GM21619 (cell line): ENCODE measurements around the gene HLCS.

Experiments
- ATAC-seq: cut with Tn5 transposase; IDR thresholded peaks from one replicate; pipeline ENCODE4 v1.9.1; 2021; ENCODE audit not compliant: unreplicated experiment

HLCS gene

DNA sequence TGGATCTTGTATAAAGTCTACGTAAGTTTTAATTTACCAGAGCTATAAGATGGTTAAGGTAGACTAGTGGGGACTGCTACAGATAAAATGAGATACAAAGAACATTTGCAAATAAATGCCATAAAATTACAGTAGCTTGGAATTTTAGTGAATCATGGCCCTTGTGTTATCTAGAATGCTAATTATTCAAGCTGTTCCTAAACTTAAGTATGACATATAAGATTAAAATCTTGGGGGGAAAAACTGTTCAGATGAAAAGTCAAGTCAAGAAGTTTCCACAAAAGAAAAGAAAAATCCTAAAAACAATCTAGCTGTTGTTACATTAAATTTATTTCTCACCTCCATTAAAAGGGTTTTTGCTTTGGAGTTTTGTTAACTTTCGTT is 215.9 kb downstream of the HLCS start:
- ATAC-seq, result no peak

DNA sequence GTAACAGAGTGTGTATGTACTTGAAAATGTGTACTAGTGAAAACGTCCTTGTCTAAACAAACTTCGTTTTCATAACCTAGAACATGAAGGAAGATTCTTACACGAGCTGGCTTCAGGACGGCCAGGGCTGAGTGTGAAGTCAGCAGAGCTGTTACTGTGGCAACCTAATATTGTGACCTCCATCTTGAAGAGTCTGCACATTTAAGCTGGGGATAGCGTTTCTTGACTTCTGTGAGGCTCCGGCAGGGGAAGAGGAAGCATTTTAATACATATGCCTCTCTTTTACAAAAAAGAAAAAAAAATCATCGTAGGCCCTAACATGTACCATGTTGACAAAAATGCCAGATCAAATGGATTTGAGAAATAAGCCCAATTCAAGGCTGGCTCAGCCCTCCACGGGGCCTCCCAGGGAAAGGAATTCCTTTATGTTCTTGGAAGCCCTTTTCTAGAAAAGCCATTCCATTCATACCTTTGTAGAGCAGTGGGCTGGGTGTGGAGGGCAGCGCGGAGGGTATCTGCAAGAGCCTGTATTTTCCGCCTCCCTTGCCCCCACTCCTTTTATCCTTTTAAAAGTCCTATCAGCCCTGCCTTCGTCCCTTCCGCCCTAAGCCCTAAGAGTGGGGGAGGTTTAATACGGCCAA is 216.4 kb downstream of the HLCS start:
- no peak for ATAC-seq

DNA sequence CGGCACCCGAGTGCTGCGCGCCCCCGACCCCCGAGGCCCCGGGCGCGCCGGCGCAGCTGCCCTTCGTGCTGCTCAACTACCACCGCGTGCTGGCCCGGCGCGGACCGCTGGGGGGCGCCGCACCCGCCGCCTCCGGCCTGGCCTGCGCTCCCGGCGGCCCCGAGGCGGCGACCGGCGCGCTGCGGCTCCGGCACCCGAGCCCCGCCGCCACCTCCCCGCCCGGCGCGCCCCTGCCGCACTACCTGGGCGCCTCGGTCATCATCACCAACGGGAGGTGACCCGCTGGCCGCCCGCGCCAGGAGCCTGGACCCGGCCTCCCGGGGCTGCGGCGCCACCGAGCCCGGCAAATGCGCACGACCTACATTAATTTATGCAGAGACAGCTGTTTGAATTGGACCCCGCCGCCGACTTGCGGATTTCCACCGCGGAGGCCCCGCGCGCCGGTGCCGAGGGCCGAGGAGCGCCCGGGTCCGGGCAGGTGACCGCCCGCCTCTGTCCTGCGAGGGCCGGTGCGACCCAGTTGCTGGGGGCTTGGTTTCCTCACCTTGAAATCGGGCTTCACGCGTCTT is 218.6 kb downstream of the HLCS start:
- ATAC-seq, result no peak

DNA sequence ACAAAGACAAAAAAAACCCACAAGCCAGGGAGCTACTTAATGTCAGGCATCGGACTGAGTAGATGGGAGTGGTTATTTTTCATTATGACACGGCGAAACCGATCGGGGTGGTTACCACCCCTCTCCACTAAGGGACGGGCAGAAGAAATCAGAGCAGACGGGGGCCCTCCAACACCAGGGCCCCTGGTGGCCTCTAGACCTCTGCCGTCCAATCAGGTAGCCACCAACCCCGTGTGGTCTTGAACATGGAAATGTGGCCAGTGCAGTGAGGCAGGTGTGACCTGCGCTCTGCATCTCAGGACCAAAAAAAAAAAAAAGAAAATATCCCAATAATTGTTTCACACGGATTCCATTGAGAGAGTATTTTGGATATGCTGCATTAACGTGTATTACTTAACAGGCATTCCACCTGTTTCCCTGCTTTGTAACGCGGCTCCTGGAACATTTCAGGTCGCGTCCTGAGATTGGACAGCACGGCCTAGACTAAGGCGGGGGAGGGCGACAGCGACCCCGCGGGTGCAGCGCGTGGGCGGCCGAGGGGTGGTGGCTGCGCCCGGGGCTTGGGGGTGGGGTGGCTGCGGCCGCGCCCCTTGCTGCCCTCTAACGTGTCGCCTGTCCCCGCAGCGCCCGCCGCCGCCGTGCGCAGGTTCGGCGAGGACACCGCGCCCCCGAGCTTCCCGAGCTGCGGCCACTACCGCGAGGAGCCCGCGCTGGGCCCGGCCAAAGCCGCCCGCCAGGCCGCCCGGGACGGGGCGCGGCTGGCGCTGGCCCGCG is 219.2 kb downstream of the HLCS start:
- ATAC-seq, result no peak

DNA sequence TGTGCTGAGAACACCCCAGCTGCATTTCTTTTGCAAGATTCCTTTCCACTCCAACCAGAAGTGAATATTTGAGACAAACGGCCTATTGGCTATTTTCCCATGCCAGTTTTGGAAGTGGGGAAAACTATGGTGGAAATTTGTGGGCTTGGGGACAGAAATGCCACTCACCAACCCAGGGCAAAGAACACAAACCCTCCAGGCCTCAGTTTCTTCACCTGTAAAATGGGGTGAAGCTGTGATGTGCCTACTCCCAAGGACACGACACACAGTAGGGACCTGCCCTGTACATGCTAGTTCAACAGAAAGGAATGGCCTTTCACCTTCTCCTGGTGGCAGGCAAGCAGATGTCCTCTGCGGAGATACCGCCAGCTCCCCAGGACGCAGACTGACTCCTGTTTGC is 221.0 kb downstream of the HLCS start:
- no peak for ATAC-seq

DNA sequence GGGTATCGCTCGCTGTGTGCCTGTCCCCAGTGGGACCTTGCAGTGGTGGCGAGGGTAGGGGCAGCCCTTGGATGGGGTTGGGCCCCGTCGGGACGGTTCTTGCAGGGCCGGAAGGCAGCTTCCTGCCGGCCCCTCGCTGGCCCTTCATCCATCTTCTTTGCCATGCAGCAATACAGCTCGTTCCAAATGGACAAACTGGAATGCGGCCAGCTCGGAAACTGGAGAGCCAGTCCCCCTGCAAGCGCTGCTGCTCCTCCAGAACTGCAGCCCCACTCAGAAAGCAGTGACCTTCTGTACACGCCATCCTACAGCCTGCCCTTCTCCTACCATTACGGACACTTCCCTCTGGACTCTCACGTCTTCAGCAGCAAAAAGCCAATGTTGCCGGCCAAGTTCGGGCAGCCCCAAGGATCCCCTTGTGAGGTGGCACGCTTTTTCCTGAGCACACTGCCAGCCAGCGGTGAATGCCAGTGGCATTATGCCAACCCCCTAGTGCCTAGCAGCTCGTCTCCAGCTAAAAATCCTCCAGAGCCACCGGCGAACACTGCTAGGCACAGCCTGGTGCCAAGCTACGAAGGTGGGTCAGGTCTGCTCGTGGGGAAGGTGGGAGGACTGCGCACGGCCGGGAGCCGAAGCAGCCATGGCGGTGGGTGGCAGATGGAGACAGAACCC is 221.8 kb downstream of the HLCS start:
- no peak for ATAC-seq

DNA sequence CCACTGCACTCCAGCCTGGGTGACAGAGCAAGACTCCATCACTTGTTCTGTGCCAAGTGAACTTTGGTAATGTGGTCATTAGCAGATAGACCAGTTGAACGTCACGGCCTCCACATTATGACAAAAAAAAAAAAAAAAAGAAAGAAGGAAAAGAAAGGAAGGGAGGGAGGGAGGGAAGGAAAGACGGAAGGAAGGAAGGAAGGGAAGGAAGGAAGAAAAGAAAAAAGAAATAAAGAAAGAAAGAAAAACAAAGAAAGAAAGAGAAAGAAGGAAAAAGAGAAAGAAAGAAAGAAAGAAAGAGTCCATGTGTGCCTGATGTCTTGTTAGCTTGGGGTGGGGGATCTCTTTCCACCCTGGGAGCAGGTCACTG is 222.3 kb downstream of the HLCS start:
- ATAC-seq, result no peak

DNA sequence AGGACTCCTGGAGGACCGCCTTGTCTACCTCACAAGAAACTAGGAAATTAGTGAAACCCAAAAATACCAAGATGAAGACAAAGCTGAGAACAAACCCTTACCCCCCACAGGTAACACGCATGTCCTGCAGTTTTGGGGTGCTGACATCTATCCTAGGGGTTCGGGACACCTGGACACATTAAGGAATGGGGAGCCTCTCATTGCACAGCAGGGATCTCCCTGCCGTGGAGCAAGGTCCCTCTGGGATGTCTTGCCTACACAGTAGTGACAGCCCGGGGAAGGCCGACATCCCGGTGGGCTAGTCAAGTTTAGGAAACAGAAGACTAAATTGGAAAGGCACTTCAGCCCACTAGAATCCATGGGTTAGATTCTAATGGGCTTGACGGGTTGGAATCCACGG is 223.0 kb downstream of the HLCS start:
- no peak for ATAC-seq

DNA sequence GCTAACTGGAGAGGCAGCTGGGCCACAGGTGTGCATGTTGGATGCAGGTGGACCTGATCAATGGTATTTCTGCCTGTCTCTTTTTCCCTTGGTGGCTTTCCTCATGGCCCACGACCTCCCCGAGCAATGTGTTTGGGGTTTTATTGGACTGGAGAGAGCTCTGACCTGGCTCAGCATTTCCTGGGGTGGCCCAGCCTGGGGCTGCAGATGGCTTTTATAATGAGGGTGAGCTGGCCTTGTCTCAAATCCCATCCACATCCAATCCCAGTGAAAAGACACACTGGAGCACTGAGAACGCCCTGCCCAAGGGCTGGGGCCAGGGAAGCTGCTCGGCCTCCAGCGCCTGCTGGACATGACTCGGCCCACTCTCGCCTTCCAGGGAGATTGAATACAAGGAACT is 223.5 kb downstream of the HLCS start:
- no peak for ATAC-seq

DNA sequence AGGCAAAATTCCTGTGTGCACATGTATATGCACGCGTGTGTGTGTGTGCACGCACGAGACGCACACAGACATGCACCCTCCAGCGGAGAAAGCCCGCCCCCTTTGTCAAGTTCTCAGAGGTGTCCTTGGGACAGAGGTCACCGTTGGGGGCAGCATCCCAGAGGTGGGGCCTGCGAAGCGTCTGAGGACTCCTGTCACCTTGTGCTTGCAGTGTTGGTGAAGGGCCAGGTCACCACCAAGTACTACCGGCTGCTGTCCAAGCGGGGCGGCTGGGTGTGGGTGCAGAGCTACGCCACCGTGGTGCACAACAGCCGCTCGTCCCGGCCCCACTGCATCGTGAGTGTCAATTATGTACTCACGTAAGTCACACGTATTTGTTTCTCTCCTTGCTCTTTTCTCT is 225.0 kb downstream of the HLCS start:
- ATAC-seq, result no peak

DNA sequence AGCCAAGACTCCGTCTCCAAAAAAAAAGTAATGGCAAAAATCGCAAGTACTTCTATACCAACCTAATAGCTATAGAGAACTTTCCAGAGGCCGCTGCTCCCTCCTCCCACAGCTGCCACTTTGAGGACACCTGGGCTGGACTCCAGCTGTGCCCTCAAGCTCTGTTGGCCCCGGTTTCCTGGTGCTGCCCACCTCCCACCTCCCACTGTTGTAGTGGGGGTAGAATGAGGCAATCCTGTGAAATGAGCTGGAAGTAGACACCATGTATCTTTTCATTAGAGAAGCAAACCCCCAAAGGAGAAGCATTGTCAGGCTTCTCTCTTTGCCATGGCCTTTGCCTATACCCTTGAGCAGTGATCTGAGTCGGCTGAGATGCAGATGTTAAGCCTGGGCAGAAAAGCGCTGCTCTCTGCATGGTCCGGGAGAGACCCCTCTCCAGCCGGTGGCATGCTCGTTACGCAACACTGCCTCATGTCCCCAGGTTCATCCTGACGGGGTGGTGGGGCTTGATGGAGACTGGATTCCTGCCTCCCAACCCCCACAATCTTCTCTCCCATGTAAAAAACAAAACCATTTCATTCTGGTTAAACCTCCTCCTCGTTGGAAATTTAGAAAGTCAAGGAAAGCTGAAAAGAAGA is 227.9 kb downstream of the HLCS start:
- ATAC-seq, result no peak

DNA sequence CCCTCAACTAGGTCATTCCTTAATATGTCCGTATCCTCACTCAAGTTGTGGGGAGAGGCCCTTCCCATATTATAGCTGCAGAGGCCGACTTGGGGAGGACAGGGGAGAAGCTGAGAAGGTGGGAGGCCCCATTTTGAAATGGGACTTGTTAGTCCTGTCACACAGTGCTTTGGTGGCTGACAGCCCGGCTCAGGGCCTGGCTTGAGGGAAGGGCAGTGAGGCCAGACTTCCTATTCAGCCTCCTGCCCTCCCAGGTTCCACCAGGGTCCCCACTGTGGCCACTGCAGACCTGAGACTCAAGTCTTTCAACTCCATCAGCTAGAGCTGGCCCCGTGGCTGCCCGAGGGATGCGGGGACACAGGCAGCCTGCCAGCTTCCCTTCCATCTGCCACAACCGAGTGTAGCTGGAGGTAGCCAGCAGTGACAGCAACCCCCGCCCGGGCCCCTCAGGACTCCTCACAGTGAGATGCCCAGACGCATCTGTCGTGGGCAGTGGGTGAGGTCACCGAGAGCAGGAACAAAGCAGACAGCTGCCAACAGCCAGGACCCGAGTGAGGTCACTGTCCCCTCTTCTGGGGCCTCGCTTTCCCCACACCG is 230.6 kb downstream of the HLCS start:
- no peak for ATAC-seq

DNA sequence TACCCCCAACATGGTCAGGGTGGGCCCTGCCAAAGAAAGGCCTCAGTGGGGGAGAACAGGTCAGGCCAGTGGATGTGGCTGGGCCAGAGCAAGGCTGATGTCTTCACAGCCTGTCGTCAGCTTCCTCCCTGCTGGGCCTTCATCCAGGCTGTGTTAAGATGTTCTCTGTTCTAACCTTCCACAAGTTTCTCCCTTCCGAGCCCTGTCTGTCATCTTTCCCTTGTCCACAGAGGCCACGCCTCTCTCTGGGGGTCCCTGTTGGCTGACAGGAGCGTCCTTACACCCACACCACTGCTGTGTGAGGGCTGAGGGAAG is 231.3 kb downstream of the HLCS start:
- ATAC-seq, result no peak

DNA sequence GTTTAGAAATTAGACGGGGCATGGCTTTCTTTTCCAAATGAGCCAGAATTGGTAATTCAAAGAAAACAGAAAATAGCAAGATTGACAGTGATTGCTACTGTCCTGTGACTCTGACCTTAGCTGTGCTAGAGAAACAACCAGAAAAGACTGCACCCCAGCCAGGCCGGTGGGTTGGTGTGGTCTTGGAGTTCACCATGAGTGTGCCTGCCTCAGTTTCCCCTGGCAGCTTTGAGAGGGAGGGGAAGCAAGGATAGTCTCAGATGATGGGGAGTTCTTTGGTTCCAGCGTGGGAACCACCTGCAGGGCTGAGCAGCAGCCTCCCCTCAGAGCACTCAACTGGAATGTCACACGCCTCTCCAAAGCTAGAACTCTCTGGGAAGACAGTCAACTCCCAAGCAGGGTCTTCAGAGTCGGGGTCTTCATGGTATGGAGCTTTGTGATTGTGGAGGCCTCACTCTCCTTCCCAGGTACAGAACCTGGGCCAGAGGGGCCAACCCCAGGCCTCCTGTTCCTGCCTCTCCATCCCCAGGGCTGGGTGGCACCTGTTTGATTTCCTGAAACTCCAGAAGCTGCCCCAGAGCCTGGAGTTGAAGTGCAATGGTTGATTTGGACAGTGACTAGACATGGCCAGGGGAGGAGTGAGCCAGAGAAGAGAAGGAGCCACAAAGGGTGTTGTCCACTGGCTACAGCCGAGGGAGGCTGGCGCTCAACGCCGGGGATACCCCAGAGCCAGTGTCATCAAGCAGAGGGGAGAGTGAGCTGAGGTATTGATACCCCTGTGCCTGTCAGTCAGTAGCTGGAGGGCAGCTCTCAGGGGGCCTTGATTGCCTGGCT is 231.9 kb downstream of the HLCS start:
- no peak for ATAC-seq

DNA sequence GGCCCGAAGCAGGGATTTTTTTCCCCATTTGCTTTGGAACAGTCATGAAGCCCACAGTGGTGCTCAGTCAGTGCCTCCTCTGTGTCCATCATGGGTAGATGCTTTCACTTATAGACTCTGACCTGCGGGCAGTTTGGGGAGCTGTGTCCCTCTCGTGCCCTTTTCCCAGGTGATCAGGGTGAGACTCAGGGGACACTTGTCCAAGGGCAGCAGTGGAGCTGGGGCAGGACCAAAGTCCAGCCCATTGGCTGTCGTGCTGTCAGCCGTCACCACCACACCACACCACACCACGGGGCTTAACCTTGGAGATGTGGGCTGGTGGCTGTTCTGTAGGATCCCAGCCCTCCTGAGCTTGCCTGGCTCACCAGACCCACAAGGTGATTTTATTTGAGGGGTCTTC is 232.6 kb downstream of the HLCS start:
- ATAC-seq, result no peak

DNA sequence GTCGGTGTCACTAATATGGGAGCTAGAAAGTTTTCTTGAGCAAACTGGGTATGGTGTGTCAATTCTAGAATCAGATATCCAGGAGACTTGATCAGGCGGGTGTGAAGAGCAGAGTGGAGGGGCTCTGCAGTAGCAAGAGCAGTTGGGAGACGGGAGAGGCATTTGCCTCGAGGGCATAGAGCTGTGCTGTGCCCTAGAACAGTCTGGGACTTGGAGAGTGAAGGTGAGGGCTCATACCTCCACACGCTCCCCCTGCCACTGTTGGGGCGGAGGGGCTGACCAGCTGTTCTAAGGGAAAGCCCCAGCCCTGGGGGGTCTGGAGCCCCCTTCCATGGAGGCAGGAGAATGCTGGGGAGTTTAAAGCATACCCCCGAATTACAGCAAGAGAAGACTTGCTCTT is 233.7 kb downstream of the HLCS start:
- no peak for ATAC-seq

DNA sequence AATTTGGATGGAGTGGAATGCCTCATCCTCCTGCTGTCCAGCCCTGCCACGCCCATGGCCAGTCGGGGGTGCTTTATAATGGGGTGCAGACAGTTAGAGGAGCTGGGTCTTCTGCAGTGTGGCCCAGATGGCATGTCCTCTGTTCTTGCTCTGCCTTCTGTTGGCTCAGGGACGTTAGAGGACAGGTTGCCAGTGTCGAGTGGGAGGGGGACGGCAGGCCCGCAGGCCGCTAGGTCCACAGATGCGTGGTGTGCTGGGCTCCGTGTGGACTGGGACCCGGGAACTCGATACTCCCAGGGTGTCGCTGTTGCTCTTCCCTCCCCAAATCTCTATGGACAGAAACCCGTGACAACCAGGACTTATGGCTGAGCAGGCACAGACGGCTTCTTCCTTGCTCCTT is 234.3 kb downstream of the HLCS start:
- ATAC-seq, result no peak

DNA sequence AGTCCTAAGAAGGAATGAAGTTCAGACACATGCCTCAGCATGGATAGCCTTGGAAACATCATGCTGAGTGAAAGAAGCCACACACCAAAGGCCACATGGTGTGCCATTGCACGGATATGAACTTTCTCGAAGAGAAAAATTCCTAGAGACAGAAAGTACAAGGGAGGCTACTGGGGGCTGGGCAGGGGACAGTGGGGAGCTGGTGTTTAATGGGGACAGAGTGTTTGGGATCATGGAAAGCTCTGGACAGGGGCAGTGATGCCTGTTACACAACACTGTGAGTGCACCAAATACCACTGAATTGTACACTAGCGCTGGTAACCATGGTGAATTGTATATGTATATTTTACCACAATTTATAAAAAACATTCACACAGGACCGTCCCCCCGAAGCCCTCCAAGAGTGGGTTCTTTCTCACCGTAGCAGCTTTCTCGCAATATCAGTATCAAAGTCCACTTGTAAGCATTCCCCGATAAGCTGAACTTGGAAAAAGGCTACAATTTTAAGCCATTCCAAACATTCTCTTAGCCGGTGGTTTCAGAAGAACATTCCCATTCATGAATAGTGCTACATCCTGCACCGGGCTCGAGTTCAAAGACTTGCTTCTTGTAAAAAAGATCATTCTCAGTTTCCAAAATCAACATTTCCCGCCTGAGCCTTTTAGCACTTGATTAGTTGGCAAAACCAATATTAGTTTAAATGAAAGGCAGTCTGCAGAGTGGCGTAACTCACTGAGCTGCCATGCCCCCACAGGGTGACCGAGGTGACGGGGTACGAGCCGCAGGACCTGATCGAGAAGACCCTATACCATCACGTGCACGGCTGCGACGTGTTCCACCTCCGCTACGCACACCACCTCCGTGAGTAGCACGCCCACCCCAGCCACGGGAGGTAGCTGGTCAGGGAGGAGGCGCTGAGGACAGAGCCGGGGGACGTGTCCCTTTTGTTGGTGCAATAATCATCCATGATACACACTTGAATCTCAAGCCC is 235.9 kb downstream of the HLCS start:
- no peak for ATAC-seq

DNA sequence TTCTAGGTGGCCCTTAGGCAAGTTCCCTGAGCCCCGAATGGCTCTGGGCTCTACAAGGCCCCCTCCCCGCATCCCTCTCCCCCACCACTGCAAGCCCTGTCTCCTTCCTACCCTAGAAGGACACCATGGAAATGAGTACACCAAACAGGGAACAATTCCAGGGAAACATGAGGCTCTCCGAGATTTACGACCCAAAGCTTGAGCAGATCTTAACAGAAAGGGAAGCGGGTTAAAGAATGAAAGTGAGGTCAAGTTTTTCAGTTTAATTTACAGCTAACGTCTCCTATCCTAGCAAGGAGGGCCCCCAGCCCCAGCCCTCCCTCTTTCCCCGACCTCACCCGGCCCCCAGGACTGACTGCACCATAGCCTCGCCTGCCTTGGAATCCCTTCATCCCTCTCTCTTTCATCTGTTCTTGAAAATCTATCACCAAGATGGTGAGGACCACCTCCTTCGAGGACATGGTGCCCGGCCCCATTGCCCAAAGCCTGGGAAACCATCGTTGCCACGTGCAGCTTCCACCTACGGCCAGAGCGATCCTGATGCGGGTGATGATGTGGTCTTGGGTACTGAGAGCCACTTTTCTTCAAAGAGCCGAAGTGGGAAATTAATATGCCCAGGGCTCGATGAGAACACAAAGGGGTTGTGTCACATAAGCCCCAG is 237.0 kb downstream of the HLCS start:
- no peak for ATAC-seq
